ENCODE measurements around the gene MAPK10.

MAPK10 gene

GRCh38 chr4:86117705-86118302, 242.0 kb downstream of the MAPK10 start:
- DNase-seq (ENCODE audit: low read depth): no peak
- no peak for TF ChIP-seq CTCF (IDR thresholded peaks at IDR 0.05; ENCODE audit: insufficient read depth, low read depth, low read length, missing control alignments)
- no peak overlapping the region for H3K4me3 ChIP-seq (ENCODE audit: low read depth, low read length)

- DNase-seq (ENCODE audit: low read depth): no peak
- H3K4me3 ChIP-seq (ENCODE audit: low read depth, low read length): no peak overlapping the region
- no peak for TF ChIP-seq CTCF (IDR thresholded peaks at IDR 0.05; ENCODE audit: insufficient read depth, low read depth, low read length, missing control alignments)
Measured at GRCh38 chr4:86114563-86114962, 245.3 kb downstream of the MAPK10 start.

- no peak overlapping the region for H3K4me3 ChIP-seq (ENCODE audit: low read depth, low read length)
- TF ChIP-seq CTCF (IDR thresholded peaks at IDR 0.05; ENCODE audit: insufficient read depth, low read depth, low read length, missing control alignments): no peak
- DNase-seq (ENCODE audit: low read depth): no peak
Measured at GRCh38 chr4:86108834-86109233, 251.0 kb downstream of the MAPK10 start.

GRCh38 chr4:86108137-86108536, 251.7 kb downstream of the MAPK10 start:
- TF ChIP-seq CTCF (IDR thresholded peaks at IDR 0.05; ENCODE audit: insufficient read depth, low read depth, low read length, missing control alignments): no peak
- no peak overlapping the region for H3K4me3 ChIP-seq (ENCODE audit: low read depth, low read length)
- DNase-seq (ENCODE audit: low read depth): no peak

GRCh38 chr4:86107112-86107511, 252.7 kb downstream of the MAPK10 start:
- TF ChIP-seq CTCF (IDR thresholded peaks at IDR 0.05; ENCODE audit: insufficient read depth, low read depth, low read length, missing control alignments): no peak
- H3K4me3 ChIP-seq (ENCODE audit: low read depth, low read length): no peak overlapping the region
- no peak for DNase-seq (ENCODE audit: low read depth)

- no peak overlapping the region for H3K4me3 ChIP-seq (ENCODE audit: low read depth, low read length)
- no peak for DNase-seq (ENCODE audit: low read depth)
- TF ChIP-seq CTCF (IDR thresholded peaks at IDR 0.05; ENCODE audit: insufficient read depth, low read depth, low read length, missing control alignments): no peak
Measured at GRCh38 chr4:86106475-86106874, 253.4 kb downstream of the MAPK10 start.

- DNase-seq (ENCODE audit: low read depth): no peak
- no peak for TF ChIP-seq CTCF (IDR thresholded peaks at IDR 0.05; ENCODE audit: insufficient read depth, low read depth, low read length, missing control alignments)
- no peak overlapping the region for H3K4me3 ChIP-seq (ENCODE audit: low read depth, low read length)
Measured at GRCh38 chr4:86101841-86102240, 258.0 kb downstream of the MAPK10 start.
